Activated T-cell treated with anti-CD3 and anti-CD28 coated beads, Interleukin-2, amount 50 U/mL, for 1 hour (primary cell): ENCODE data around the gene AGPAT1.
"Not testable (repeated sequence)": the region's sequence is repeated elsewhere in the genome, so short reads cannot be mapped to it uniquely, and the experiment has no call there.

Experiments used
- DNase-seq: peaks from one replicate; pipeline ENCODE4 v3.0.0-alpha.2; 2020

AGPAT1 gene

DNA sequence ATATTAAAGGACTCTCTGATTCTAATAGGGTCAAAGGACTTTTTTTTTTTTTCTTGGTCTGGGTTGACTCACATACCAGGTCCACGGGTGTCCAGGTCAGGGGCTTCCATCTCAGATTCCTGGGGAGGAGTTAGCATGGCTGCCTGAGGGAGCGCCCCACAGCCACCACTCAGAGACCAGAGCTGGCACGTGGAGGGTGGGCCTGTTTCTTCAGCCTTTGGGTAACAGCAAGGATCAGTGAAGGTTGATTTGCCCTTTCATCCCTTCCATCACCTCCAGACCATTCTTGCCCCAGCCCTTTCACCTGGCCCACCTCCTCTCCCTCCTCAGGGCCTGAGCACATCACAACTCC is 22.4 kb upstream of the AGPAT1 start:
- no peak for DNase-seq

DNA sequence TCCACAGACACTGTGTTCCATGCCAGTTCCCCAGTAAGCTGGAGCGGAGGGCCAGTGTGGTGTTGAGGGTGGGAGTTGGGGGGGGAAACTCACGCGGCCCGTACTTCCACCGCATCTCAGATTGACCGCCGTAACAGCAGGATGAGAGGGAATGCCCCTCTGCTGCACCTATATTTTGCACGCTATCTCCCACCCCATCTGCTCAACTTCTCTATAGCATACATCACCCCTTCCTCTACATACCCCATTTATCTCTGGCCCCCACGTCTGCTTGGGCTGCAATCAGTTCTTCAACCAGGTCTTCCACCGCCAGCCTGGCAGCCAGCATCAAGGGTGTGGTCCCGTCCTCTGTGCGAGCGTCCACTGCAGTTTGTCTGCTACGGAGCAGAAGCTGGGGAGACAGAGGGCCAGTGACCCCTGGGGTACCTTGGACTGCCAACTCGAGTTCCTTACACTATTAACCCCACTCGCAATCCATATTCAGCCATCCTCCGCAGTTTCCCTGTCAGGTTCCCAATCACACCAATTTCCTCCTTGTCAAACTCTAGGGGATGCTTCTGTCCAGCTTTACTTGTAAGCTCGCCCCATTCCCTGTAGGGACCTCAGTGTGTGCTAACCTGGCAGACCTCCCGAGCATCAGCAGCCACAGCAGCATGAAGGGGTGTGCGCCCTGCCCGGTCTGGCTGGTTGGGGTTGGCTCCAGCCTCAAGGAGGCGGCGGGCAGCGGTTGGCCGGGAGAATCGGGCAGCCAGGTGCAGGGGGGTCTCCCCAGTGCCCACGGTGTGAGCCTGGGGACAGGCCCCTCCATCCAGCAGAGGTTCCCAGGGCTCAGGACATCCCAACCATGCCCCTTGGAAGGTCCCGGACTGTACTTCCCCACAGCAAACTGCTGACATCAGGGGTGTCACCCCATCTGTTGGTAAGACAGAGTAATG is 21.1 kb upstream of the AGPAT1 start:
- DNase-seq, result no peak

DNA sequence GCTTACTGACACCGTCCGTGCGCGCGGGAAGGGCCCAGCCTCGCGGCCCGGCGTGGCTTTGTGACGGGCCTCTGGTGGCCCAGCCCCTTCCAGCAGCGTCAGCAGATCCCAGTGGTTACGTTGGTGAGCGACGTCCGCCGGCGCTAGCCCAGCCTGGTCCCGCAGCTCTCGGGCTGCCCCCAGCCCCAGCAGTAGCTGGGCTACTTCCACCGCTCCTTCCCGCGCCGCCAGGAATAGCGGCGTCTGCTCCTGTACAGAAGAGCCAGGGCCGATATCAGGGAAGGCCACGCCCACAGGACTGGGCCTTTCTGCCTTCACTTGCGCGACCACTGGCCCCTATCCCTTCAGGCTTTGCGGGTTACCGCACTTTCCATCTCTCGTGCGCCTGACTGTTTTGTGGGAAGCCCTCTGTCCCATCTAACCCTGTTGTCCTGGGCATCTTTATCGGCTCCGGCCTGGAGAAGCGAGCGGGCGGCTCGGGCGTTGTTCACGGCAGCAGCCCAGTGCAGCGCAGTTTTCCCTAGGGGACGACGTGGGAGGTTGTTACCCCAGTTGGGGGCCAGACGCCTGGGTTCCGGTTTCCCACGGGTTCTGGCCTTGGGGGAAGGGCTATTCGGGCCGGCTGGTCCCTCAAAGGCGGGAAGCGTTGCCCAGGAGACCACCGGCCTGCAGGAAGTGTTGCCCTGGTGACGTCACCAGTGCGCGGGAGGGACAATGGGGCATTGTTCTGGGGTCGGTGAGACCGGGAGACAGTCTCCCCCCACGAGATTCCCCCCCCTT is 20.2 kb upstream of the AGPAT1 start:
- no peak for DNase-seq

DNA sequence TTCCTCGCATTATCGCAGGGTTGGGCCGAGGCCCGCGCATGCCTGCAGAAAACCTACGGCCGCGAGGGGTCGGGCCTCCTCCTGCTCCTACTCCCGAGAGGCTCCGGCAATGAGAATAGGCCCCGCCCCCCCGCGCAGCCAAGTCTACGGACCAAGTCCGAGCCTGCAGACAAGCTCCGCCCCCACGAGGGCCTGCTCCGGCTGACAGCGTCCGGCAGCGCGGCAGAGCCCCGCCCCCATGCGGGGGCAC is 19.7 kb upstream of the AGPAT1 start:
- peak; percentile 98 for DNase-seq

DNA sequence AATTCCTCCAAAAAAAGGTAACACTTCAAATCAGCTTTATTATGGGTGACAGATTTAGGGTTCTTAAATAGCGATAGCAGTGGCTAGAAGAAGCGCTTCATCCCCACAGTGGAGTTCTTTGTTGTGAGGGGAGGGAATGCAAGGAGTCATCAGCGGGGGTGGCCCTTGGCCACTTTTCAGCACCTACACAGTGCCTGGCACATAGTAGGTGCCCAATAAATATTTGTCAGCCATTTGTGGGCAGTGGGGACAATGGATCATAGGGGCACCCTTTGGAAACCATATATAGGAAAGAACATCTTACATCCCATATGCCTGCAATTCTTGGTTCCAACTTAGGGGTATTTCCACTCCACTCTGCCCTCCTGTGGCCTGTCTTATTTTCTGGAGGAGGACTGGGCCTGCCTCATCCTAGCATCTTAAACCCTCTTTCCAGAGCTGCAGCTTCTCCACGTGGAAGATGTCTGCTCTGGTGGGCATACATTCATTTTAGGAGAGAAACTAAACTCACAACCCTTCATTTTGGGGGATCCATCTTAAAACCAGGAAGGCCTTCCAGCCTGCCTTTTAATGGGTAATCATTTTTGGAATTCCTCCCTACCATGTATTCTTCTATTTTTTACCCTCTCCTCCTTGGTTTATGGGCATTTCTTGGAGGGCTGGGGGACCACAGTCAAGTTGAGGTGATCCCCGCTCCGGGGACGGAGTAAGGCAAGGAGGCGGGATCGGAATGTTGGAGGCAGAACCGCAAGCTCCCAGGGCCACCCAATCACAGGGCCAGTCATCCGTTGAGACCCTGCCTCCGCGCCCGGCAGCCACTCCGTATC is 19.2 kb upstream of the AGPAT1 start:
- no peak for DNase-seq

DNA sequence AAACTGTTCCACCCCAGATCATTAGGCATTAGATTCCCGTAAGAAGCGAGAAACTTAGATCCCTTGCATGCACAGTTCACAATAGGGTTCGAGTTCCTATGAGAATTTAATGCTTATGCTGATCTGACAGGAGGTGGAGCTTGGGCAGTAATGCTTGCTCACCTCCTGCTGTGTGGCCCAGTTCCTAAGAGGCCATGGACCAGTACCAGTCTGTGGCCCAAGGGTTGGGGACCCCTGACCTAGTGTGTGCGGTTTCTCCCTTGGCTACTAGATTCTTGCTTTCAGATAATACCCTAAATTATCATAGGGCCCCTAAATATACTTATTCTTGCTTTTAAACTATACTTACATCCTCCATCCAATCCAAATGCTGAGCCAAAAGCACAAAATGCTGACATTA is 18.5 kb upstream of the AGPAT1 start:
- DNase-seq, result no peak

DNA sequence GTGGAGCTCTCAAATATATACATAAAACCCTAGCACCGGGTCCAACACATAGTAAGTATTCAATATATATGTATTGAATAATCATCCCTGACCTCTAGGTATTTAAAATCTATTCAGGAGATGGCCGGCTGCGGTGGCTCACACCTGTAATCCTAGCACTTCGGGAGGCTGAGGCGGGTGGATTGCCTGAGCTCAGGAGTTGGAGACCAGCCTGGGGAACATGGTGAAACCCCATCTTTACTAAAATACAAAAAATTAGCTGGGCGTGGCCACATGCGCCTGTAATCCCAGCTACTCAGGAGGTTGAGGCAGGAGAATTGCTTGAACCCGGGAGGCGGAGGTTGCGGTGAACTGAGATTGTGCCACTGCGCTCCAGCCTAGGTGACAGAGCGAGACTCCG is 17.2 kb upstream of the AGPAT1 start:
- not testable (repeated sequence) for DNase-seq

DNA sequence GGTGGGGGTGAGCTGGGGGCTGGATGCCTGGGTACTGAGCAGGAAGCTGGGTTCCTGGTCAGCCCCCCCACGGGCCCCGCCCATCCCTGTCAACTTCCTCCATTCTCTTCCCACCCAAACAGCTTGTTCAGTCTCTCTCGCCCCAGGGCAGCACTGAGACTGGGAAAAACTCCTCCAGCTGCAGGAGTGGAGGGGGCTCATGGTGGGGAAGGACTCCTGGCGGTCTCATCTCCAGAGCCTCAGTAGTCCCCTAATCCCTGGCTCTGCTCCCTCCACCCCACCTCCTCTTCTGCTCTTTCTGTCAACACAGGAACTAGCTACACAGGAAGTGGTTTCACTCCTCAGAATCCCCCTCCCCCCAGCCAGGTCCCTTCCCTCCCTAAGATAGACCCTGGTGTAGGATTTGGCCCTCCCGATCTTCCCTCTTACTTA is 16.7 kb upstream of the AGPAT1 start, which contains the start of gene GPSM3:
GPSM3 (minus strand) TSS at position 36 of the 432 bp plus-strand sequence. CDS start 130 bp downstream, outside the sequence.
- DNase-seq, result peak; percentile 63

DNA sequence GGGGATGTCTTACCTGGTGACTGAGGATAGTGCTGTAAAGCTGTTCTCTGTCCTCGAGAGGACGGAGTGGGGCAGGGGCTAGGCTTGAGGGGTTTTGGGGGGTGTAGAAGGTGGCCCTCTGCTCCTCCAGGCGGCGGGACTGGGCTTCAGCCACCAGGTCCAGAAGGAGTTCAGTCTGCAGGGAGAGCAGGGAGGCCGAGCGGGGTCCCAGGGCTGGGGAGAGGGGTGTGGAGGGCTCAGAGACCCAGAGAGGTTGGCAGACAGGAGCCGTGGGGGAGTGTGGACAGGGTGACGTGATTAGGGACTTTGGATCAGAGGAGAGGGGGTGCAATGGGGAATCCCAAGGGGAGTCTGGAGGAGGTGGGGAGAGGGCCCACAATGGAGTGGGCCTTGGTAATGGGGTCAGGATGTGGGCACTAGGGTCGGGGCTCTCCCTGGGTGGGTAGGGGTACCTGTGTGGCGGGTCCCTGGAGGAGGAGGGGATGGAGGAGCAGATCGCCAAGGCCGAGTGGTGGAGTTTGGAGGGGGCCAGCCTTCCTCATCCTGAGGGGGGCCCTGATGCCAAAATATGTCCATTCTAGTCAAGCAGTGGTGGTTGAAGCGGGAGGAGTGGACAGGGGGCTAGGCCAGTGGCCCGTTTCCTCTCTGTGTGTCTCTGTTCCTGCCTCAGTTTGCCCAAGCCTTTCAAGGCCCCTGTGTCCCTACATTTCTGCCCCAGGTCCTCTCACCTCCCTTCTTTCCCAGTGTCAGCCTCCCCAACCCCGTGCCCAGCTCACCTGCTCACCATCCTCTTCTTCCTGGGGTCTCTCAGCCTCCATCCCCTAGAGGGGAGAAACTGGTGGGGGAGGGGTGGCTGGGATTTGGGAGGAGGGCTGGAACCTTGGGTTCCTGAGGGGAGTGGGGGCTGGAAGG is 16.1 kb upstream of the AGPAT1 start:
- DNase-seq, result no peak

DNA sequence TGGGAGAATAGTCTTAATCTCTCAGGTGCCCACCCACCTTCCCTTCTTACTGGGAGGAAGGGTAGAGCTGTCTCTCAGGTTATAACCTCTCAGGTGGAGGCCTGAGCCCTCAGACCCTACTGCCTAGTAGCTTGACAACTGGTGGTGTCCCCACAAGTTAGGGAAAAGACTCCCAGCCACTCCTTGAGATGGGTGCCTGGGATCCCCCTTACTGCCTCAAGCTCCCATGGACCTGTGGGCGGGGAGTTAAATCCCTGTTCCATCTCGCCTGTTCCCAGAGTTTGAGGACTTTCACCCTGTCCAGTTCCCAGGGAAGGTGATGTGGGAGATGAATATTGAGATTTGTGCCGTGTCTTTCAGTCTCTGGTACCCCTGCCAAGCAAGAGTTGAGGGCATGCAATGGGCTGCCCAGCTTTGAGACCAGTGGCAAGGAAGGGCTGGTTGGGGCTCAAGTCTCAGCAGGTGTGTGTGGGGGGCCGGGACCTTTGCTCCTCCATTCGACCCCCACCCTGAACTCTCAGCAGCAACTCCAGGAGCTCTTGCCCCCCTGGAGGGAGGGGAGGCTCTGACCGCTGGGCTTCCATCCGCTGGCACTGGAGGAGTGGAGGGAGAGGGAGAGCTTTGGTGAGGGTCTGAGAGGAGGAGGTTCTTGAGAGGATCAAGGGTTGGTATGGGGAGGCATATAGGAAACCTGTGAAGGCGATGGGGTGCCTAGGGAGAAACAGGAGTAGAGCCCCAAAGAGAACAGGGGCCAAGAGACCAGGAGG is 15.2 kb upstream of the AGPAT1 start:
- DNase-seq, result no peak

DNA sequence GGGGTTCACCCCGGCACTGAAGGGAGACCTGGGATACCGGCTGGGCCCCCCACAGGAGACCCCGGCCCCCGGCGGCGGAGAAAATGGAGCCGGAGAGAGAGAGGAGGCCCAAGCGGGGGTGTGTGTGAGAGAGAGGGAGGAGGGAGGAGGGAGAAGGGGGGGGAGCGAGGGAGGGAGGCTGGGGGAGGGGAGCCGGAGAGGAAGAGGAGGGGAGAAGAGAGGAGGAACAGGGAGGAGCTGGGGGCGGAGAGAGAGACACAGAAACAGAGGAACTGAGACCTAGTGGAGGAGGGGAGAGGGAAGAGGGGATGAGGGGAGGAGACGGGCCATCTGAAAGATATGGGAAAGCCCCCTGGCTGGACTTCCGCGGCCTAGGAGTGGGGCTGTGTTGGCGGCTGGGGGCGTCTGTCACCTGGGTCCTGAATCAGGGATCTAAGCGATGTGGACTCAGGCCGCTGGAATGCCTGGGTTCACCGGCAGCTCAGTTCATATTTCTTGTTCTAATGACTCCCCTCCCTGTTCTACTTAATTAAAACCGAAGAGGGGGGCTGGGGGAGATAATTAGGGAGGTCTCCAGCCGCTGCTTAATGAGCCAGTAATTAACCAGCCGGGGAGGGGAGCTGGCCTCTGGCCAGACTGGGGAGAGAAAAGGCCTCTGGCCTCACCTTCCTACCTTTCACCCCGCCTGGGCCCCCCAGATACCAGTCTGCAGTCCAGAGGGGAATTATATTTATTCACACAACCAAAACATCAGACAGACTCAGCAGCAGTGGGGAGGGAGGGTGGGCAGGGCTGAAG is 14.4 kb upstream of the AGPAT1 start, which contains the start of gene PBX2:
PBX2 (minus strand) TSS at position 149 of the 798 bp plus-strand sequence. CDS start 287 bp downstream, outside the sequence.
- DNase-seq, result peak; percentile 74

DNA sequence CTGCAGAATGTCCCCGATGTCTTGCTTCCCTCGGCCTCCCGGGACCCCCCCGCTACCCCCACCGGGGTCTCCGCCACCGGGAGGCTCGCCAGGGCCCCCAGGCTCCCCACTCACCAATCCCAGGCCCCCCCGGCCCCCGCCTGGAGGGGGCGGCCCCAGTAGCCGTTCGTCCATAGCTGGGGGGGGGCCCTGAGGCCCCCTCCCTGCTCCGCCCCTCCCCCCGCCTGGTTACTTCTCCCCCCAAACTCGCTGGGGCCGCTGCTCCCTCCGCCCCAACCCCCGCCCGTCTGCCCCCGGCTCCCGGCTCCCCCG is 13.8 kb upstream of the AGPAT1 start:
- no peak for DNase-seq

DNA sequence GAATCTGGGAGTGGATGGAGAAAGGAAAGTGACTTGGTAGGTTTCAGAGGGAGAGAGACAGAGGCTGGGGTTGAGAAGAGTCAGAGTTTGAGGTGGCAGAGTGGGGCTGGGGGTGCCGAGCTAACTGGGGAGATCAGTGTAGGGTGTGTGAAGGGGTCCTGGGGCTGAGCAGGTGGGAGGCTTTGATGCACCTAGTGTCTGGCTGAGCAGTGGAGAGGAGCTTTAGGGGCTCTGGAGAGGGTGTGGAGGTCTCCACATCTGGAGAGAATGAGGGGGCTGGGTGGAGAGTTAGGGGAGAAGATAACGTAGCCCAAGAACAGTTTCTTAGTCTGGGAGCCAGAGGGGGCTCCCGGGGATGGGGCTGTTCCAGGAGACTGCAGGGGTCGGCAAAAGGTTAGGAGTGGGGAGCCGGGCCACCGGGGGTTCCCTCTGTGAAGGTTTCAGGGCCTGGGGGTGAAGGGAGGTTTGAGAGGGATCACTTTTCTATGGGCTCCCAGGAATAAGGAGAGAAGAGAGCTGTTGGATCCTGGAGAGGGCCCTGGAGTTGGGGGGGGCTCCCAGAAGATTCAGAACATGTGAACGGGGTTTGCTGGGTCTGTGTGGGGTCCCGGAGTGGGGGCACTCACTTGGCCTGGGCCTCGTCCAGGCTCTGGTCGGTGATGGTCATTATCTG is 13.3 kb upstream of the AGPAT1 start:
- DNase-seq, result no peak

DNA sequence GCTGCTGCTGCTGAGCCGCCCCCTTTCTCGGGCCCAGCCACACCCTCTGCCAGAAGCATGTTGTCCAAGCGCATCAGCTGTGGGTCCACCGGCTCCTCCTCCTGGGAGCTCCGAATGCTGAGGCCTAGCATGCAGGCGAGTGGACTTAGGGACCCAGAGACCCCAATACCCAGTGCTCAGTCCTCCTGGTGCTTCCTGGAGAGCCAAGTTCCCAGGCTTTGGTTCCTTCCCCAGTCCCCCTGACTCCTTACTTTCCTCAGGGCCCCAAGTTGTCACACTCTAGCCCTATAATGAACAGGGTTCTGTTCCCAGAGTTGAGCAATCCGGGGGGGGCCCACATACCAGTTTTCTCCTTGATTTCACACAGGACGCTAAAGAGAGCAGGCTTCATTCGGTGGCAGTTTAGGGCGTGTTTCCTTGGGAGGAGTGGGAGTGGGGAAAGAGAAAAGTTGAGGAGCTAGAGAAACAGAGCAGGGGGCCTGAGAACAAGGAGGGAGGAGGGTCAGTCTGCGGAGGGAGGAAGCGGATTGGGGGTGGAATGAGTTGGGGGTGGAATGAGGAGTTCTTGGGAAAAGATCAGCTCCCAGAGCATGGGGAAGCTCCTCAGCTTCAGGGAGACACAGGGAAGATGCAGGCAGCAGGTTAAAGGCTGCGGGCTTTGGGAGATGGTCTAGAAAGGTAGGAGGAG is 12.6 kb upstream of the AGPAT1 start:
- DNase-seq, result no peak

DNA sequence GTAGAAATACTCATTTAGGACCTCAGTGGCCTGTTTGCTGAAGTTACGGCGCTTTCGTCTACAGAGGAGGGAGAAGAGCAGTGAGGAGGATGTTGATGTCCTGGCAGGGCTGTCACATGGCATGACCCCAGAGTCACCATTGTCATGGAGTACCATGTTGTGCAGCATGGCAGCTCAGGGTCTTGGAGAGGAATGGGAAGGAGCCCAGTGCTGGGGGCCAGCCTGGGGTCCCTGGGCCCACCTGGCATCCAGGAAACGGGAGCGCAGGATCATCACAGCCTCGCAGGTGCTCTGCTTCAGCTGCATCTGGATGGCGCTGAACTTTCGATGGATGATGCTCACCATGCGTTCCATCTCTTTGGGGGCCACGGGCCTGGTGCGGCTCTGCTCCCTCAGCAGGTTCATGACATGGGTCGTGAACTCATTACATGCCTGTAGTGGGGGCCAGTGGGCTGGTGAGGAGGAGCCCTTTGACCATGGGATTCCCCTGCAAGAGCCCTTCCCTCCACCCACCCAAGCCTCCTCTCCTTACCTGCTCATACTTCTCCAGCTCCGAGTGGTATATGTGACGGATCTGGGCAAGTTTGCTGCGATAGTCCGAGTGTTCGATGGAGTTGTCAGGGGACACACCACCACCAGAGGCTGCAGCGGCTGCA is 12.0 kb upstream of the AGPAT1 start:
- DNase-seq, result not testable (repeated sequence)

DNA sequence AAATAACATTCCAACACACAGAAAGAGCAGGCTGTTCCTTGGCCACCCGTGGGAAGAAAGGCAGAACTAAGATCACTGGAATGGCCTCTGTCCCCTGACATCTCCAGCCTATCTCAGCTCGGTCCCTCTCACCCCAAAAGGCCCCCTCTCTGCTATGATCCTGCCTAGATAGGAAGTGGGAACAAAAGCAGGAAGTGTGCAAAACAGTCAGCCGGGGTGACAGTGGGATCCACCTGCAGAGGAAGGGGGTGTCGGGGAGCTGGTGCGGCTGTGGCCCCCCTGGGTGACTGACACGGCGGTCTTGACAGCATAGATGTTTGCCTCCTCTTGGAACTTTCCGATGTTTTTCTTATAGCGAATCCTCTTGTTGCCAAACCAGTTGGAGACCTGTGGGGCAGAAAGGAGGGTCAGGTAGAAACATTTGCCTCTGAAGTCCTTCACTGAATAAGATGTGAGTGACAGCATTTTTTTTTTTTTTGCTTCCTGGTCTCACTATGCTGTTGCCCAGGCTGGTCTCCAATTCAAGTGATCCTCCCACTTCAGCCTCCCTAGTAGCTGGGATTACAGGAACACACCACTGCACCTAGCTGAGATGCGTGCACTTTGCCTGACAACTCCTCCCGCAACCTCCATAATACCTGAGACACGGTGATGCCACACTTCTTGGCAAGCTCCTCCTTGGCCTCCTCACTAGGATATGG is 11.3 kb upstream of the AGPAT1 start:
- no peak for DNase-seq

DNA sequence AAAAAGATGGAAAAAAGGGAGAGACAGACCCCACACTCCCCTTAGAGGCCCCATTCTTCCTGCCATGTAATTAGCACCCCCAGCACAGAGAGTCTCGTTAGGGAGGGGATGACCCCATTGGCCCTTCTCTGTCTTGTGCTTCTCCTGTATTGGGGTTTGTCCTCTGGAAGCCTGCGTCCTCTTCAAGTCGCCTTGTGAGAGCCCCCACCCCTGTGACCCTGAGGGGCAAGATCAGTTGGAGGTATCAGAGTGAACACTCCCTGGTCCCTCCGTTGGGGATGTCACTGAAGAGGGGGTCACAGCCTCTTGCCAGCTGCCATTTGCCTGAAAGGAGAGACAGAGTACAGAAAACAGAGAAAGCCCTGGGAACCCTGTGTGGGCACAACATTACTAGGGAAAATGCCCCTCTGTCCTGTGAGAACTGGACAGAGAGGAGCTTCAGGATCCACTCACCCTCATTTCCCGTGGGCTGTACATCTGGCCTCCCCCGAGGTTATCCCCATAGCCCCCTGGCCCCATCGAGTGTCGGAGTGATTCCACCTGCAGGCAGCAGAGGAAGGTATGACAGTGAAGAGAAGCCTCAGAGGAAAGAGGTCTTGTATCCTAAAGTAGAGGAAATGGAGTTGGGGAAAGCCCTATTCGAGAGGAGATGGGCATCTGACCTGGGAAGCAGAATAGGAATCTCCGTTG is 10.4 kb upstream of the AGPAT1 start:
- DNase-seq, result not testable (repeated sequence)
